DND-41 (cell line): ENCODE measurements around the gene GLCE.

Experiments
- EZH2 ChIP-seq: IDR thresholded peaks from 3 replicates; pipeline ENCODE4 v1.6.1; 2012; ENCODE audit warnings: borderline replicate concordance, low read depth, mild to moderate bottlenecking, moderate library complexity, low read length, inconsistent platforms; ENCODE audit not compliant: severe bottlenecking
- TF ChIP-seq, protein P1 (sequence below): IDR thresholded peaks from 2 replicates; pipeline ENCODE4 v1.5.1; 2012; ENCODE audit warnings: borderline replicate concordance, low read length, moderate library complexity, mild to moderate bottlenecking; ENCODE audit not compliant: poor library complexity, severe bottlenecking; ENCODE audit errors: extremely low read depth

DNA sequence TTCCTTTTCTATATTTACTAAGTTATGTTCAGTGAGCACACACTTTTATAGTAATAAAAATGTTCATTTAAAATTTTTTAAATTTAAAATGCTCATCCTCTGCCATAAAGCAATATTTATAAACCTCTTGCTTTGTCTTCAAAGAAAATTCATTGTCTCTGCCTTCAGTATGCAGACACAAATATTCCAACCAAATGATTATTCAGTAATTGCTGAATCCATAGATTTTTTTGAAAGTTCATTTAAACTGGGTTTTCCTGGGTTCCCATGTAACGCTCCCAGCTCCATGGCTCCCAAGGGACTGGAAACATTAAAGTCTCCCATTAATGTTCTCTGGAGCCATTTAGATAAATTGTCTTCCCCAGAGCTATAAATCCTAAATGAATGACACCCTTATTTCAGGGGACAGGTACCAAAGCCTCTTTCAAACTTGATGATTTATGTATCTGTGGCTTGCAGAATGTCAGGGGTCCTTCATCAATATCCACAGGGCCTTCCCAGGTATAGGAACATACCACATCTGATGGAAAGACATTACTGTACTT is 15.2 kb upstream of the GLCE start:
- TF ChIP-seq, protein P1, sequence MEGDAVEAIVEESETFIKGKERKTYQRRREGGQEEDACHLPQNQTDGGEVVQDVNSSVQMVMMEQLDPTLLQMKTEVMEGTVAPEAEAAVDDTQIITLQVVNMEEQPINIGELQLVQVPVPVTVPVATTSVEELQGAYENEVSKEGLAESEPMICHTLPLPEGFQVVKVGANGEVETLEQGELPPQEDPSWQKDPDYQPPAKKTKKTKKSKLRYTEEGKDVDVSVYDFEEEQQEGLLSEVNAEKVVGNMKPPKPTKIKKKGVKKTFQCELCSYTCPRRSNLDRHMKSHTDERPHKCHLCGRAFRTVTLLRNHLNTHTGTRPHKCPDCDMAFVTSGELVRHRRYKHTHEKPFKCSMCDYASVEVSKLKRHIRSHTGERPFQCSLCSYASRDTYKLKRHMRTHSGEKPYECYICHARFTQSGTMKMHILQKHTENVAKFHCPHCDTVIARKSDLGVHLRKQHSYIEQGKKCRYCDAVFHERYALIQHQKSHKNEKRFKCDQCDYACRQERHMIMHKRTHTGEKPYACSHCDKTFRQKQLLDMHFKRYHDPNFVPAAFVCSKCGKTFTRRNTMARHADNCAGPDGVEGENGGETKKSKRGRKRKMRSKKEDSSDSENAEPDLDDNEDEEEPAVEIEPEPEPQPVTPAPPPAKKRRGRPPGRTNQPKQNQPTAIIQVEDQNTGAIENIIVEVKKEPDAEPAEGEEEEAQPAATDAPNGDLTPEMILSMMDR, result no peak
- no peak for TF ChIP-seq EZH2
